Measurements from ENCODE around the gene NT5DC3.

DNA sequence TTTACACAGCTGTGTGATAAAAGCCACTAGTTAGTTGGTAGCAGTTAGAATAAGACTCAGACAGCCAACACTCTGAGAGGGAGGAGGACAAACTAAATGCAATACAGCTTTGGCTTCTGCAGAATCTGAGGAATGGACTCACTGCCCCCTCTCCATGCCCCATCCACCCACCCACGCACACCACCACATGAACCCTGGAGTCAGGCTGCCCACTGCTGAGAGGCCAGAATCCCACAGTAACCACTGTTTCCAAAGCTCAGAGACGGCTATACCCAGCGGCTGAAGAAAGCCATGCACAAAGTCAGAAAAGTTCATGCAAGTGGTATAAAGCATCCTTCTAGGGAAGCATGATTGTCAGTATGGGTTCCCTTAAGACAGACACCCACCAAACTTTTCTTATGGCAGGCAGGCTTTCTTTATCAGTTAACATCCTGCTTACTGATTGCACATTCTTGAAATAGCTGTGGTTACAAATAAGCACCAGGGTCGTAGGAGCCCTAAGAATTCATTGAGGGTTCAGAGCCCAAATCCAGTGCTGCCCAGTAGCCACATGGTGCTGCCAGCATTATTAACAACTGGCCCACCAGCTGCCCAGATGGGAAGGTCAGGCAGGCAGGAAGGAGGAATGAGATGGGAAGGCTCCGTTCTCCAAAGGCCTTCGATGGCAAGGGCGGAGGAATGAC, 61.5 kb downstream of the NT5DC3 start:
- TF ChIP-seq, protein P1, sequence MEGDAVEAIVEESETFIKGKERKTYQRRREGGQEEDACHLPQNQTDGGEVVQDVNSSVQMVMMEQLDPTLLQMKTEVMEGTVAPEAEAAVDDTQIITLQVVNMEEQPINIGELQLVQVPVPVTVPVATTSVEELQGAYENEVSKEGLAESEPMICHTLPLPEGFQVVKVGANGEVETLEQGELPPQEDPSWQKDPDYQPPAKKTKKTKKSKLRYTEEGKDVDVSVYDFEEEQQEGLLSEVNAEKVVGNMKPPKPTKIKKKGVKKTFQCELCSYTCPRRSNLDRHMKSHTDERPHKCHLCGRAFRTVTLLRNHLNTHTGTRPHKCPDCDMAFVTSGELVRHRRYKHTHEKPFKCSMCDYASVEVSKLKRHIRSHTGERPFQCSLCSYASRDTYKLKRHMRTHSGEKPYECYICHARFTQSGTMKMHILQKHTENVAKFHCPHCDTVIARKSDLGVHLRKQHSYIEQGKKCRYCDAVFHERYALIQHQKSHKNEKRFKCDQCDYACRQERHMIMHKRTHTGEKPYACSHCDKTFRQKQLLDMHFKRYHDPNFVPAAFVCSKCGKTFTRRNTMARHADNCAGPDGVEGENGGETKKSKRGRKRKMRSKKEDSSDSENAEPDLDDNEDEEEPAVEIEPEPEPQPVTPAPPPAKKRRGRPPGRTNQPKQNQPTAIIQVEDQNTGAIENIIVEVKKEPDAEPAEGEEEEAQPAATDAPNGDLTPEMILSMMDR (conservative IDR thresholded peaks at IDR 0.05; ENCODE audit: low read length) = no peak
- TF ChIP-seq EZH2phosphoT487 (IDR thresholded peaks at IDR 0.05; ENCODE audit: borderline replicate concordance, low read depth, low read length) = no peak

All from OCI-LY7 (cell line).